Measurements from ENCODE around the gene COL6A2.

- no peak for TF ChIP-seq ZNF362 (CRISPR knock-in tag; IDR thresholded peaks at IDR 0.05; ENCODE audit: borderline replicate concordance)
- no peak for TF ChIP-seq CTCF (CRISPR knock-in tag; IDR thresholded peaks at IDR 0.05)
Measured at GRCh38 chr21:46124083-46124925, 26.4 kb downstream of the COL6A2 start.
